Kidney (tissue), 14 donors: ENCODE data around the gene FLOT2. TPM values are rescaled to one million over a fixed set of nuclear protein-coding genes. Genes with fewer than 3 reads are reported as not detected.

Source experiments
- DNase-seq, 5 donors: peaks; one replicate each; pipeline ENCODE4 v3.0.0-alpha.2; 2013 to 2020
- FAIRE-seq: peaks from 2 replicates; lab custom pipeline; 2012; peaks lifted over from hg19 to GRCh38; lab: Jason Lieb, UNC
- H3K27ac ChIP-seq, 2 donors: one replicate each; pipeline ENCODE4 v1.7.0; 2013; ENCODE audit warnings: low read depth in 2 of 2, low read length in 2 of 2, inconsistent platforms in 1 of 2
- H3K27me3 ChIP-seq: one replicate; pipeline ENCODE4 v1.7.1; 2013; ENCODE audit warnings: low read length, inconsistent platforms; ENCODE audit not compliant: control insufficient read depth, insufficient read depth
- H3K36me3 ChIP-seq, 3 donors: one replicate each; pipeline versions ENCODE4 v1.7.0 to v1.7.1; 2013; ENCODE audit warnings: low read length in 3 of 3, control low read depth in 1 of 3, inconsistent platforms in 1 of 3; ENCODE audit not compliant: insufficient read depth in 3 of 3, control insufficient read depth in 2 of 3
- H3K4me1 ChIP-seq, 3 donors: one replicate each; pipeline versions ENCODE4 v1.7.0 to v1.7.1; 2013; ENCODE audit warnings: low read length in 3 of 3, inconsistent platforms in 1 of 3, low read depth in 1 of 3; ENCODE audit not compliant: control insufficient read depth in 2 of 3, insufficient read depth in 2 of 3
- H3K4me3 ChIP-seq, 3 donors: one replicate each; pipeline versions ENCODE4 v1.7.0 to v1.8.1; 2013; ENCODE audit warnings: low read length in 3 of 3, control low read depth in 1 of 3, inconsistent platforms in 1 of 3
- H3K9ac ChIP-seq, 3 donors: one replicate each; pipeline versions ENCODE4 v1.7.0 to v1.7.1; 2013; ENCODE audit warnings: low read length in 3 of 3, control low read depth in 1 of 3, inconsistent platforms in 1 of 3
- H3K9me3 ChIP-seq, 3 donors: one replicate each; pipeline versions ENCODE4 v1.7.0 to v1.7.1; 2013; ENCODE audit warnings: low read length in 3 of 3, control low read depth in 1 of 3, inconsistent platforms in 1 of 3; ENCODE audit not compliant: control insufficient read depth in 2 of 3, insufficient read depth in 1 of 3
- intact Hi-C: fragments of 100-400 bp; cut with DNase I; formaldehyde crosslinking; loops from one replicate; pipeline ENCODE4 v1.11.1; 2022
- polyA plus RNA-seq: library from polyadenylated mRNA; stranded (reverse); fragments of 350-450 nt; fragmentation: Illumina TruSeq; extraction: RNeasy Lipid Tissue Mini Kit (QIAGEN cat#74804); gene quantifications from one replicate; pipeline ENCODE4 v1.2.3, GENCODE V29; 2014; ENCODE audit warnings: low read depth, low replicate concordance; ENCODE audit not compliant: insufficient read depth
- total RNA-seq: library from RNA; stranded (reverse); fragmentation: NEBNext Ultra II Directional; extraction: Animal tissue kit (Norgen Biotek cat#: 25700); gene quantifications from one replicate; pipeline ENCODE4 v1.2.1, GENCODE V29; 2021
- TF ChIP-seq, protein P1 (sequence below): IDR thresholded peaks from 3 replicates; pipeline ENCODE4 v1.5.1; 2012; ENCODE audit warnings: mild to moderate bottlenecking, moderate library complexity, borderline replicate concordance; ENCODE audit not compliant: insufficient read depth; ENCODE audit errors: extremely low read depth
- donor health status: control.
- donor health status: control.
- donor health status: control.
- donor health status: control.
- donor health status: control.
- donor health status: DM: yes; HTN: yes; CAD: no.
- donor health status: Normal renal cell carcinoma (clear cell type).

The FLOT2 gene
- total and polyA plus RNA-seq, 2 donors from 2014 or later: 200 to 260 TPM

DNA sequence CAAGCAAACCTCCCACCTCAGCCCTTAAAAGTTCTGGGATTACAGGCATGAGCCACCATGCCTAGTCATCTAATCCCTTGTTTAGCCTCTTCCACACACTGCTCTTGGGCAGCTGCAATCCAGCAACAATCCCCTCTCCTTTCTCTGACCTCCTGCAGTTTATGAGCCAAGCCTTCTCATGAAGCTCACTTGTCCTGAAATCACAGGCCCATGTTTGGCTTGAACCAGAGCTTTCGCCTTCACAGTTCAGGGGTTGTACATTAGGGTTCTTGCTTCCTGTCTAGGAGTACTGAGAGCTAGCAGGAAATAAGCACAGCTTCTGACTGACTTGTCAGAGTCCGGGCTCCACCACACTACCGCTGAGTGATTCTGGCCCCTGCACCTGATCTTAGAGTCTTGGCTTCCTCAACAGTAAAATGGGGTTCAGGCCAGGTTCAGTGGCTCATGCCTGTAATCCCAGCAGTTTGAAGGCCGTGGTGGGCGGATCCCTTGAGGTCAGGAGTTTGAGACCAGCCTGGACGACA is 26.4 kb downstream of the FLOT2 start:
- no peak overlapping the region for H3K27ac ChIP-seq
- FAIRE-seq: no peak

GRCh38 chr17:28867276-28867675 is 30.3 kb downstream of the FLOT2 start:
- intact Hi-C loops: no loop called here

More for the DNA sequence above, 26.4 kb downstream of the FLOT2 start:
- no peak overlapping the region for H3K9ac ChIP-seq
- intact Hi-C loops: no loop called here
- H3K27me3 ChIP-seq: no peaks in the 10 kb centered on the region
- no peak overlapping the region for H3K4me3 ChIP-seq
- DNase-seq: peak in 2 of 5 donors; percentile 18 to 29
- H3K9me3 ChIP-seq: no peaks in the 10 kb centered on the region
- TF ChIP-seq, protein P1, sequence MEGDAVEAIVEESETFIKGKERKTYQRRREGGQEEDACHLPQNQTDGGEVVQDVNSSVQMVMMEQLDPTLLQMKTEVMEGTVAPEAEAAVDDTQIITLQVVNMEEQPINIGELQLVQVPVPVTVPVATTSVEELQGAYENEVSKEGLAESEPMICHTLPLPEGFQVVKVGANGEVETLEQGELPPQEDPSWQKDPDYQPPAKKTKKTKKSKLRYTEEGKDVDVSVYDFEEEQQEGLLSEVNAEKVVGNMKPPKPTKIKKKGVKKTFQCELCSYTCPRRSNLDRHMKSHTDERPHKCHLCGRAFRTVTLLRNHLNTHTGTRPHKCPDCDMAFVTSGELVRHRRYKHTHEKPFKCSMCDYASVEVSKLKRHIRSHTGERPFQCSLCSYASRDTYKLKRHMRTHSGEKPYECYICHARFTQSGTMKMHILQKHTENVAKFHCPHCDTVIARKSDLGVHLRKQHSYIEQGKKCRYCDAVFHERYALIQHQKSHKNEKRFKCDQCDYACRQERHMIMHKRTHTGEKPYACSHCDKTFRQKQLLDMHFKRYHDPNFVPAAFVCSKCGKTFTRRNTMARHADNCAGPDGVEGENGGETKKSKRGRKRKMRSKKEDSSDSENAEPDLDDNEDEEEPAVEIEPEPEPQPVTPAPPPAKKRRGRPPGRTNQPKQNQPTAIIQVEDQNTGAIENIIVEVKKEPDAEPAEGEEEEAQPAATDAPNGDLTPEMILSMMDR: no peak
- H3K4me1 ChIP-seq: no peaks in the 10 kb centered on the region
- H3K36me3 ChIP-seq: no peaks in the 10 kb centered on the region

DNA sequence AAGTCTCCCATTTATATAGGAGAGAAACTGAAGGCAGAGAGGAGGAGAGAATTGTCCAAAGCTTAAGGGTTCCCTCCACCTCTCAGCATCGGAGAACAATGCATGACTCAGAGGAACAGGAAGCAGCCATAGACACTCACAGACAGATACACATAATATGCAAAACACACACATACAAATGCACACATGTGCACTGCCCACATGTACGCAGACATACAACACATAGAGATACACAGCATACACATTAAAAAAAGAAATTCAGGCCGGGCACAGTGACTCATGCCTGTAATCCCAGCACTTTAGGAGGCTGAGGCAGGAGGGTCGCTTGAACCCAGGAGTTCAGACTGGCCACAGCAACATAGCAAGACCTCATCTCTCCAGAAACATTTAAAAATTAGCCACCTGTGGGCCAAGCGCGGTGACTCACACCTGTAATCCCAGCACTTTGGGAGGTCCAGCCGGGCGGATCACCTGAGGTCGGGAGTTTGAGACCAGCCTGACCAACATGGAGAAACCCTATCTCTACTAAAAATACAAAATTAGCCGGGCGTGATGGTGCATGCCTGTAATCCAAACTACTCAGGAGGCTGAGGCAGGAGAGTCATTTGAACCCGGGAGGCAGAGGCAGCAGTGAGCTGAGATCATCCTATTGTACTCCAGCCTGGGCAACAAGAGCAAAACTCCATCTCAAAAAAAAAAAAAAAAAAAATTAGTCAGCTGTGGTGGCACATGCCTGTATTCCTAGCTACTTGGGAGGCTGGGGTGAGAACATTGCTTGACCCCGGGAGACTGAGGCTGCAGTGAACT is 31.4 kb downstream of the FLOT2 start:
- no peaks in the 10 kb centered on the region for H3K27me3 ChIP-seq
- DNase-seq (no peak), FAIRE-seq (no peak)
- H3K4me1 ChIP-seq: no peaks in the 10 kb centered on the region
- H3K9ac ChIP-seq: no peak overlapping the region
- H3K4me3 ChIP-seq: no peak overlapping the region
- peaks cover 0 to 2% (median 0%) of the 10 kb centered on the region in 3 donors for H3K36me3 ChIP-seq
- intact Hi-C loops: no loop called here
- no peak overlapping the region for H3K27ac ChIP-seq
- TF ChIP-seq, protein P1: no peak
- no peaks in the 10 kb centered on the region for H3K9me3 ChIP-seq

More at GRCh38 chr17:28867276-28867675, 30.3 kb downstream of the FLOT2 start:
- no peak for DNase-seq
- Histone ChIP-seq H3K27me3 (no peaks in the 10 kb centered on the region), H3K9me3 (no peaks in the 10 kb centered on the region), H3K4me3 (no peak overlapping the region), H3K27ac (no peak overlapping the region), H3K4me1 (no peaks in the 10 kb centered on the region), H3K9ac (no peak overlapping the region), H3K36me3 (no peaks in the 10 kb centered on the region)
- no peak for FAIRE-seq
- TF ChIP-seq, protein P1: no peak
